Ecto neural progenitor cell (in vitro differentiated cells): Measurements from ENCODE around the gene CABP4.
A peak's percentile ranks its signal among the peaks of the same experiment; 100 is the strongest.
"Not testable (repeated sequence)": the region's sequence is repeated elsewhere in the genome, so short reads cannot be mapped to it uniquely, and the experiment has no call there.

Experiments used
- DNase-seq: peaks from one replicate; pipeline ENCODE4 v3.0.0-alpha.2; 2018; ENCODE audit warnings: low spot score

The CABP4 gene

GRCh38 chr11:67453816-67454732 lies 1.1 kb upstream of the CABP4 start:
- no peak for DNase-seq

GRCh38 chr11:67456068-67456705 lies 1.0 kb downstream of the CABP4 start:
- no peak for DNase-seq

GRCh38 chr11:67457453-67457852 lies 2.3 kb downstream of the CABP4 start:
- no peak for DNase-seq

GRCh38 chr11:67458266-67458665 lies 3.1 kb downstream of the CABP4 start:
- DNase-seq: no peak

GRCh38 chr11:67463186-67463585 lies 8.0 kb downstream of the CABP4 start:
- no peak for DNase-seq

- DNase-seq: no peak
Observed at GRCh38 chr11:67463680-67464410, 8.7 kb downstream of the CABP4 start.

- peak; percentile 91 for DNase-seq
Observed at GRCh38 chr11:67464411-67465188, 9.4 kb downstream of the CABP4 start.

GRCh38 chr11:67465189-67465510 lies 10.0 kb downstream of the CABP4 start:
- no peak for DNase-seq

- not testable (repeated sequence) for DNase-seq
Observed at GRCh38 chr11:67465530-67465929, 10.4 kb downstream of the CABP4 start.

- no peak for DNase-seq
Observed at GRCh38 chr11:67466367-67466766, 11.2 kb downstream of the CABP4 start.

GRCh38 chr11:67466962-67467771 lies 12.0 kb downstream of the CABP4 start:
- DNase-seq: no peak

GRCh38 chr11:67468056-67468455 lies 12.9 kb downstream of the CABP4 start:
- DNase-seq: no peak

GRCh38 chr11:67468456-67468758 lies 13.3 kb downstream of the CABP4 start:
- DNase-seq: no peak

GRCh38 chr11:67468759-67469507 lies 13.8 kb downstream of the CABP4 start, which contains the start of gene TMEM134:
TMEM134 (minus strand) TSS chr11:67469251; CDS start chr11:67469192, 59 bp downstream.
- peak; percentile 96 for DNase-seq

GRCh38 chr11:67469508-67469811 lies 14.3 kb downstream of the CABP4 start:
- no peak for DNase-seq

GRCh38 chr11:67470337-67471002 lies 15.3 kb downstream of the CABP4 start:
- DNase-seq: no peak

GRCh38 chr11:67472882-67473281 lies 17.7 kb downstream of the CABP4 start:
- no peak for DNase-seq

GRCh38 chr11:67476692-67477091 lies 21.5 kb downstream of the CABP4 start:
- DNase-seq: not testable (repeated sequence)

- DNase-seq: not testable (repeated sequence)
Observed at GRCh38 chr11:67477344-67478050, 22.3 kb downstream of the CABP4 start.
